ENCODE results near the gene LINGO1.

GRCh38 chr15:77576538-77576937 lies 56.2 kb downstream of the LINGO1 start:
- TF ChIP-seq CTCF (IDR thresholded peaks at IDR 0.05; ENCODE audit: low read depth, low read length, missing input control): no peak
- no peak for TF ChIP-seq REST (IDR thresholded peaks at IDR 0.05)
- no peak for TF ChIP-seq TAF1 (conservative IDR thresholded peaks at IDR 0.05)
- no peak for TF ChIP-seq JUND (IDR thresholded peaks at IDR 0.05)
- TF ChIP-seq GABPA (IDR thresholded peaks at IDR 0.05 in 1 of 2, conservative IDR thresholded peaks at IDR 0.05 in 1 of 2): no peak
- no peak for TF ChIP-seq NR2F2 (IDR thresholded peaks at IDR 0.05)
- no peak for TF ChIP-seq MAX (IDR thresholded peaks at IDR 0.05)
- TF ChIP-seq YY1 (IDR thresholded peaks at IDR 0.05): no peak
- no peak for TF ChIP-seq ZBTB33 (IDR thresholded peaks at IDR 0.05)
- no peak for TF ChIP-seq ATF3 (IDR thresholded peaks at IDR 0.05)
- no peak for TF ChIP-seq RAD21 (IDR thresholded peaks at IDR 0.05)
- TF ChIP-seq SP1 (IDR thresholded peaks at IDR 0.05): no peak
- TF ChIP-seq RXRA (IDR thresholded peaks at IDR 0.05): no peak
- no peak for TF ChIP-seq HNF4A (conservative IDR thresholded peaks at IDR 0.05)

All from liver (tissue), 3 donors.